Breast epithelium (tissue), 4 donors: Measurements from ENCODE around the gene UGT2A2. TPM values are rescaled to one million over a fixed set of nuclear protein-coding genes. Genes with fewer than 3 reads are reported as not detected.

Experiments used
- DNase-seq, 2 donors: peaks; one replicate each; pipeline ENCODE4 v3.0.0-alpha.2; 2019; ENCODE audit warnings: low spot score in 2 of 2
- H3K27ac ChIP-seq, 2 donors: fragments of 200-600 bp; sonication (generic) in 1 of 2; one replicate each; pipeline ENCODE4 v1.5.1; 2016 to 2019; ENCODE audit warnings: mild to moderate bottlenecking in 1 of 2
- H3K27me3 ChIP-seq, 2 donors: fragments of 200-600 bp; sonication (generic) in 1 of 2; one replicate each; pipeline versions ENCODE4 v1.5.1 to v1.6.0; 2017 to 2019; ENCODE audit warnings: control low read depth in 1 of 2, mild to moderate bottlenecking in 1 of 2
- H3K36me3 ChIP-seq: fragments of 200-600 bp; one replicate; pipeline ENCODE4 v1.5.1; 2019
- H3K4me1 ChIP-seq, 2 donors: fragments of 200-600 bp; sonication (generic); one replicate each; pipeline ENCODE4 v1.5.1; 2016 to 2019; ENCODE audit warnings: control low read depth in 1 of 2
- H3K4me3 ChIP-seq, 3 donors: fragments of 200-600 bp; sonication (generic); 1 replicate in 2 of 3; 2 replicates in 1 of 3; pipeline ENCODE4 v1.5.1; 2016 to 2019; ENCODE audit warnings: mild to moderate bottlenecking in 3 of 3, moderate library complexity in 2 of 3
- H3K9me3 ChIP-seq, 2 donors: fragments of 200-600 bp; sonication (generic) in 1 of 2; one replicate each; pipeline ENCODE4 v1.5.1; 2016 to 2019; ENCODE audit warnings: control low read depth in 1 of 2
- POLR2A ChIP-seq: fragments of 450-650 bp; IDR thresholded peaks from one replicate; pipeline ENCODE4 v1.6.1; 2016; ENCODE audit warnings: antibody characterized with exemption, mild to moderate bottlenecking, moderate library complexity
- POLR2AphosphoS5 ChIP-seq, 3 donors: sonication (generic); formaldehyde crosslinking; IDR thresholded peaks; one replicate each; pipeline ENCODE4 v1.6.1; 2017; ENCODE audit warnings: antibody characterized with exemption in 3 of 3
- intact Hi-C: fragments of 100-400 bp; cut with DNase I; formaldehyde crosslinking; loops from one replicate; pipeline ENCODE4 v1.15.1; 2023; ENCODE audit warnings: low total_unique reads
- total RNA-seq, 3 donors: library from RNA; depleted of rRNA; stranded (reverse); fragments of >200 nt; gene quantifications; one replicate each; pipeline ENCODE4 v1.1.0, GENCODE V29; 2016
- TF ChIP-seq, protein P1 (sequence below), 3 donors: fragments of 450-650 bp; IDR thresholded peaks; one replicate each; pipeline ENCODE4 v1.5.1; 2016 to 2017; ENCODE audit warnings: antibody characterized with exemption in 3 of 3, mild to moderate bottlenecking in 3 of 3, moderate library complexity in 3 of 3

Gene UGT2A2
- total RNA-seq, 3 donors from 2014 or later, result not detected

DNA sequence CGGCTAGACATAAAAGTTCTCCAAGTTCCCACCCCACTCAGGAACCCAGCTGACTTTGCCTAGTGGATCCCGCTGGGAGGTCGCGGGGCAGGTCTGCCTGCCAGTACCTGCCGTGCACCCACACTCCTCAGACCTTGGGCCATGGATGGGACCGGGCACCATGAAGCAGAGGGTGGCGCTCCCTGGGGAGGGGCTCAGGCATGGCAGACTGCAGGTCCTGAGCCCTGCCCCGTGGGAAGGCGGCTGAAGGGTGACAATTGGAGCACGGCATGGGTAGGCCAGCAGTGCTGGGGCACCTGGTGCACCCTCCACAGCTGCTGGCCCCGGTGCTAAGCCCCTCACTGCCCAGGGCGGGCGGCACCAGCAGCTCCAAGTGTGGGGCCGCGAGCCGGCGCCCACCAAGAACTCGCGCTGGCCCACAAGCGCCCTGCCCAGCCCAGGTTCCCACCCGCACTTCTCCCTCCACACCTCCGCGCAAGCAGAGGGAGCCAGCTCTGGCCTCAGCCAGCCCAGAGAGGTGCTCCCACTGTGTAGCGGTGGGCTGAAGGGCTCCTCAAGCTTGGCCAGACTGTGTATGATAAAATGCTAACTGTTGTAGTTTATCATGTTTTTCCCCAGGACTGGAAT is 63.1 kb downstream of the UGT2A2 start:
- Histone ChIP-seq H3K9me3 (peaks cover 0 to 5% of the 10 kb centered on the region in 2 donors), H3K36me3 (no peaks in the 10 kb centered on the region), H3K4me3 (no peak overlapping the region), H3K27ac (no peak overlapping the region), H3K4me1 (no peaks in the 10 kb centered on the region), H3K27me3 (no peaks in the 10 kb centered on the region)
- intact Hi-C loops, result no loop called here
- TF ChIP-seq POLR2AphosphoS5 (IDR thresholded peaks at IDR 0.05) (no peak), POLR2A (no peak)
- TF ChIP-seq, protein P1, sequence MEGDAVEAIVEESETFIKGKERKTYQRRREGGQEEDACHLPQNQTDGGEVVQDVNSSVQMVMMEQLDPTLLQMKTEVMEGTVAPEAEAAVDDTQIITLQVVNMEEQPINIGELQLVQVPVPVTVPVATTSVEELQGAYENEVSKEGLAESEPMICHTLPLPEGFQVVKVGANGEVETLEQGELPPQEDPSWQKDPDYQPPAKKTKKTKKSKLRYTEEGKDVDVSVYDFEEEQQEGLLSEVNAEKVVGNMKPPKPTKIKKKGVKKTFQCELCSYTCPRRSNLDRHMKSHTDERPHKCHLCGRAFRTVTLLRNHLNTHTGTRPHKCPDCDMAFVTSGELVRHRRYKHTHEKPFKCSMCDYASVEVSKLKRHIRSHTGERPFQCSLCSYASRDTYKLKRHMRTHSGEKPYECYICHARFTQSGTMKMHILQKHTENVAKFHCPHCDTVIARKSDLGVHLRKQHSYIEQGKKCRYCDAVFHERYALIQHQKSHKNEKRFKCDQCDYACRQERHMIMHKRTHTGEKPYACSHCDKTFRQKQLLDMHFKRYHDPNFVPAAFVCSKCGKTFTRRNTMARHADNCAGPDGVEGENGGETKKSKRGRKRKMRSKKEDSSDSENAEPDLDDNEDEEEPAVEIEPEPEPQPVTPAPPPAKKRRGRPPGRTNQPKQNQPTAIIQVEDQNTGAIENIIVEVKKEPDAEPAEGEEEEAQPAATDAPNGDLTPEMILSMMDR (IDR thresholded peaks at IDR 0.05), result no peak
- no peak for DNase-seq

DNA sequence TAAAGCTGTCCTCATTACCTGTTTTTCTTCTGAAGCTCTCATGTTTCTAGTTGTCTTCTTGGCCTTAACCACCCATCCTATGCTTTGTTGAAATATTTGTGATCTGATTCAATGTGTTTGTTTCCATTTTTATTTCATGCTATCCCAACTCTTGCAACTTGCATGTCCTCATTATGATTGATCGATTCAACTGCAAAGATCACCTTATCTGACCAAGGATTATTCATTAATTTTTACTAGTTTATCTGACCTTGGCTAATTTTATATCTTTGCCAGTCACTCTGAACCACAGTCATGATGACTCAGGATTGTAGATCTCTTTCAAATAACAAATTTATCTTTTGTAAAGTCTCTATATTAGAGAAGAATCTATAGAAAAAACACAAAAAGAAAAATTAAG is 70.7 kb downstream of the UGT2A2 start:
- Histone ChIP-seq H3K9me3 (no peaks in the 10 kb centered on the region), H3K4me1 (no peaks in the 10 kb centered on the region), H3K27me3 (no peaks in the 10 kb centered on the region), H3K4me3 (no peak overlapping the region), H3K27ac (no peak overlapping the region), H3K36me3 (no peaks in the 10 kb centered on the region)
- intact Hi-C loops, result no loop called here
- DNase-seq, result no peak
- TF ChIP-seq POLR2A (no peak), POLR2AphosphoS5 (IDR thresholded peaks at IDR 0.05) (no peak)
- TF ChIP-seq, protein P1 (IDR thresholded peaks at IDR 0.05), result no peak

DNA sequence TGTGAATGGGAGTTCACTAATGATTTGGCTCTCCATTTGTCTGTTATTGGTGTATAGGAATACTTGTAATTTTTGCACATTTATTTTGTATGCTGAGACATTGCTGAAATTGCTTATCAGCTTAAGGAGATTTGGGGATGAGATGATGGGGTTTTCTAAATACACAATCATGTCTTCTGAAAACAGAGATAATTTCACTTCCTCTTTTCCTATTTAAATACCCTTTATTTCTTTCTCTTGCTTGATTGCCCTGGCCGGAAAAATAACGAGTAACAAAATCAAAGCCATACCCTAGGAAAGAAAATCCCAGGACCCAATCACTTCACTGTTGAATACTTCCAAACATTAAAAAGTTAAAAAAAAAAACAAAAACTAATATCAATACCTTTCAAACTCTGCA is 76.0 kb downstream of the UGT2A2 start:
- intact Hi-C loops, result no loop called here
- Histone ChIP-seq H3K4me3 (no peak overlapping the region), H3K36me3 (no peaks in the 10 kb centered on the region), H3K27me3 (no peaks in the 10 kb centered on the region), H3K27ac (no peak overlapping the region), H3K9me3 (no peaks in the 10 kb centered on the region), H3K4me1 (no peaks in the 10 kb centered on the region)
- TF ChIP-seq POLR2AphosphoS5 (IDR thresholded peaks at IDR 0.05), result no peak
- TF ChIP-seq, protein P1 (IDR thresholded peaks at IDR 0.05), result no peak
- no peak for TF ChIP-seq POLR2A
- DNase-seq, result no peak

DNA sequence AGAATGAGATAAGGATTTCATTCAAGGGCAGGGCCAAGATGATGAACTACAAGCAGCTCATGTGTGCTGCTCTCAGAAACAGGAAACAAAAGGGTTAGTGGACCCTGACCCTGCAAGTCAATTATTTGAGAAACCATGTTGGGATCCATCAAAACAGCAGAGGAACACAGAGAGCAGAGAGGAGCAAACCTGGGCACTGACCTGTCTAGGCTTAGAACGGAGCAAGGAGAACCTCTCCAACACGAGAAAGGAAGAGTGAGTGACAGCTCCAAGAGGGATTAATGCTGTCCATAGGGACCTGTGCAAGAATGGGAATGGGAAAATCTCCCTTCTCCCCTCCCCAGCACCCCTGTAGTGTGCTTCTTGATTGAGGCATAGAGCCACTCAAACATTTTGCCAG is 89.8 kb downstream of the UGT2A2 start:
- TF ChIP-seq, protein P1 (IDR thresholded peaks at IDR 0.05), result no peak
- no peak for TF ChIP-seq POLR2AphosphoS5 (IDR thresholded peaks at IDR 0.05)
- no peak for TF ChIP-seq POLR2A
- no peaks in the 10 kb centered on the region for H3K4me1 ChIP-seq
- H3K36me3 ChIP-seq, result no peaks in the 10 kb centered on the region
- intact Hi-C loops, result loop anchor here (2.0 to 5.0 kb wide), 2 partner anchors 37 to 1122 kb away; no protein-coding TSS in a partner anchor
- H3K27me3 ChIP-seq, result no peaks in the 10 kb centered on the region
- H3K9me3 ChIP-seq, result no peaks in the 10 kb centered on the region
- no peak for DNase-seq
- H3K4me3 ChIP-seq, result no peak overlapping the region
- no peak overlapping the region for H3K27ac ChIP-seq

DNA sequence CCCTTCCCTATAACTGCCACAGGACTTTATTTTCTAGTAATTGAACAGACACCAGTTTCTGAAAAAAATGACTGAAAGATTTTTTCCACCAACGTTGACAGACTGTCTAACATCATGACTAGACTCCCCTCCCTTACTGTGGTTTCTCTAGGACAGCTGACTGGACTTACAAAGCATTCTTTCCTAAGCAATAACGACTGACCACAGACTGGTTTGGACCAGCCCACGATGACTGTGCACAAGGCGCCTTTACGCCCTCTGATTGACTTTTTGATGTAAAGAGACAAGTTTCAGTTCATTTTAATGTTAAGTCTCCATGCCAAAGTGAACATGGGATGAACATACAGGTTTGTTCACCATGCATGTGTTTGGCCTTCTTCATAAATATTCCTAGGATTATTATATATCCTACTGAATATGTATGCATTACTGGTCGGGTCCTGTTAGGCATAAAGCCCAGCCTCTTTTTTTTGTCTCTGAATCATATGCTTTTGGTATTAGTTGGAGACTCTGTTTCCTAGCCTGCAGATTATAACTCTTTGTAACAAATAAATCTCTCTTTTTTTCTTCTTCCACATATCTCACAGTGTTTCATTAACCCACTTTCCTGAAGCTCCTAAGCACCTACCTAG is 93.2 kb downstream of the UGT2A2 start:
- H3K27ac ChIP-seq, result no peak overlapping the region
- no peak for DNase-seq
- no peaks in the 10 kb centered on the region for H3K4me1 ChIP-seq
- H3K4me3 ChIP-seq, result no peak overlapping the region
- intact Hi-C loops, result no loop called here
- no peak for TF ChIP-seq POLR2AphosphoS5 (IDR thresholded peaks at IDR 0.05)
- TF ChIP-seq, protein P1 (IDR thresholded peaks at IDR 0.05), result no peak
- TF ChIP-seq POLR2A, result no peak
- H3K9me3 ChIP-seq, result no peaks in the 10 kb centered on the region
- no peaks in the 10 kb centered on the region for H3K36me3 ChIP-seq
- H3K27me3 ChIP-seq, result no peaks in the 10 kb centered on the region
